H1 (cell line): ENCODE measurements around the gene CCR3.

Source experiments
- SP2 ChIP-seq: IDR thresholded peaks from 2 replicates; pipeline ENCODE4 v1.6.1; 2012; ENCODE audit warnings: mild to moderate bottlenecking, low read length, inconsistent platforms
- TF ChIP-seq, protein P1 (sequence below): IDR thresholded peaks from 2 replicates; pipeline ENCODE4 v1.6.1; 2011; ENCODE audit warnings: low read length, improper control_type of control experiment

DNA sequence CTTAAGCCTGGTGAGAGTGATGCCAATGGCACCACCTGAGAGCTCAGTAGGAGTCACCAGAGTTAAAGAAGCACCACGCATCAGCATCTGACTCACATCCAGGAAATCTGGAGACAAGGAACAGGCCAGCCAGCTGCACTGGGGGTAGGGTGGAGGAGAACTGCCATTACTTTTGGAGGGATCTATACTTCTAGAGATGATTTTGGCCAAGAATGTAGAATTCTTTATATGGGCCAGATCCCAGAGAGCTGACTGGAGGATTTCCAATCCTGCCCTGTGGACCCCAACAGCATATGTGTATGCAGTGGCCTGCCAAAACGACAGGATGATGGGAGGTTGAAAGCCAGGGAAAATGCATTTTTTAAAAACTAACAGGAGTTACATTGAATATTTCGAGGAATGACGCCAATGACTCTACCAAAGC lies 29.8 kb downstream of the CCR3 start:
- TF ChIP-seq, protein P1, sequence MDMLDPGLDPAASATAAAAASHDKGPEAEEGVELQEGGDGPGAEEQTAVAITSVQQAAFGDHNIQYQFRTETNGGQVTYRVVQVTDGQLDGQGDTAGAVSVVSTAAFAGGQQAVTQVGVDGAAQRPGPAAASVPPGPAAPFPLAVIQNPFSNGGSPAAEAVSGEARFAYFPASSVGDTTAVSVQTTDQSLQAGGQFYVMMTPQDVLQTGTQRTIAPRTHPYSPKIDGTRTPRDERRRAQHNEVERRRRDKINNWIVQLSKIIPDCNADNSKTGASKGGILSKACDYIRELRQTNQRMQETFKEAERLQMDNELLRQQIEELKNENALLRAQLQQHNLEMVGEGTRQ = no peak
- no peak for TF ChIP-seq SP2
